Limb (tissue), 2 donors: Measurements from ENCODE around the gene VWA7.
"Not testable (repeated sequence)": the region's sequence is repeated elsewhere in the genome, so short reads cannot be mapped to it uniquely, and the experiment has no call there.

Source experiments
- DNase-seq, 2 donors: peaks; one replicate each; pipeline ENCODE4 v3.0.0-alpha.2; 2016; ENCODE audit errors: extremely low spot score in 2 of 2

VWA7 gene

GRCh38 chr6:31776989-31777666 lies at the start of gene VWA7:
TSS of gene VWA7 (minus strand) at chr6:31777328. CDS start at chr6:31776779, 549 bp downstream.
- DNase-seq: peak; percentile 7 to 56

GRCh38 chr6:31826793-31827285 lies 49.7 kb upstream of the VWA7 start:
- peak; percentile 85 to 86 for DNase-seq

GRCh38 chr6:31825553-31825952 lies 48.4 kb upstream of the VWA7 start:
- no peak for DNase-seq

GRCh38 chr6:31823592-31824196 lies 46.6 kb upstream of the VWA7 start:
- DNase-seq: not testable (repeated sequence)

- peak; percentile 51 to 88 for DNase-seq
These were observed 45.1 kb upstream of the VWA7 start for GRCh38 chr6:31822036-31822821.

- peak in 1 of 2 donors; percentile 78 for DNase-seq
These were observed 44.3 kb upstream of the VWA7 start for GRCh38 chr6:31821301-31822035.

- not testable (repeated sequence) for DNase-seq
These were observed 43.3 kb upstream of the VWA7 start for GRCh38 chr6:31820399-31820798.

GRCh38 chr6:31819871-31820299 lies 42.8 kb upstream of the VWA7 start:
- DNase-seq: no peak

- DNase-seq: not testable (repeated sequence)
These were observed 40.9 kb upstream of the VWA7 start for GRCh38 chr6:31817929-31818511.

- not testable (repeated sequence) for DNase-seq
These were observed 40.2 kb upstream of the VWA7 start for GRCh38 chr6:31817133-31817928.

GRCh38 chr6:31815025-31815838 lies 38.1 kb upstream of the VWA7 start, which contains the start of the genes HSPA1A and HSPA1L:
TSS of gene HSPA1A (plus strand) at chr6:31815543. CDS start at chr6:31815757, 214 bp downstream.
TSS of gene HSPA1L (minus strand) at chr6:31815283. CDS start at chr6:31811972, 3,311 bp downstream.
- peak; percentile 93 to 94 for DNase-seq

- peak; percentile 96 to 97 for DNase-seq
These were observed 37.5 kb upstream of the VWA7 start for GRCh38 chr6:31814677-31815024.

GRCh38 chr6:31813465-31813849 lies 36.3 kb upstream of the VWA7 start:
- DNase-seq: no peak

GRCh38 chr6:31811645-31812044 lies 34.5 kb upstream of the VWA7 start:
- DNase-seq: no peak

GRCh38 chr6:31808599-31808998 lies 31.5 kb upstream of the VWA7 start:
- DNase-seq: not testable (repeated sequence)

GRCh38 chr6:31806470-31807272 lies 29.5 kb upstream of the VWA7 start, which contains the start of gene LSM2:
TSS of gene LSM2 (minus strand) at chr6:31806966. CDS start at chr6:31806757, 209 bp downstream.
- DNase-seq: peak; percentile 97 to 98

GRCh38 chr6:31805939-31806469 lies 28.9 kb upstream of the VWA7 start:
- no peak for DNase-seq
